Ovary (tissue), 9 donors: Measurements from ENCODE around the gene ZBTB45. TPM values are rescaled to one million over a fixed set of nuclear protein-coding genes. Genes with fewer than 3 reads are reported as not detected.

Experiments used
- DNase-seq, 5 donors: peaks; one replicate each; pipeline ENCODE4 v3.0.0-alpha.2; 2019 to 2020
- H3K27ac ChIP-seq, 2 donors: fragments of 200-600 bp; one replicate each; pipeline versions ENCODE4 v1.5.1 to v1.8.0; 2019 to 2022
- H3K27me3 ChIP-seq: fragments of 200-600 bp; one replicate; pipeline ENCODE4 v1.8.0; 2022
- H3K36me3 ChIP-seq: fragments of 200-600 bp; sonication (generic); one replicate; pipeline ENCODE4 v1.5.1; 2019
- H3K4me1 ChIP-seq: one replicate; pipeline ENCODE4 v1.8.1; 2013; ENCODE audit warnings: mild to moderate bottlenecking, moderate library complexity; ENCODE audit not compliant: insufficient read depth
- H3K4me3 ChIP-seq: fragments of 200-600 bp; sonication (generic); one replicate; pipeline ENCODE4 v1.5.1; 2017
- H3K9me3 ChIP-seq, 2 donors: fragments of 200-600 bp in 1 of 2; sonication (generic) in 1 of 2; one replicate each; pipeline versions ENCODE4 v1.5.1 to v1.8.1; 2013 to 2019; ENCODE audit warnings: mild to moderate bottlenecking in 1 of 2, moderate library complexity in 1 of 2
- CTCF ChIP-seq, 3 donors: fragments of 450-650 bp in 2 of 3; fragments of 200-600 bp in 1 of 3; IDR thresholded peaks; one replicate each; pipeline versions ENCODE4 v1.5.1 to v1.8.0; 2016 to 2022; ENCODE audit warnings: antibody characterized with exemption in 3 of 3, mild to moderate bottlenecking in 1 of 3
- EP300 ChIP-seq: sonication (generic); formaldehyde crosslinking; IDR thresholded peaks from one replicate; pipeline ENCODE4 v1.6.1; 2017; ENCODE audit warnings: antibody characterized with exemption
- POLR2A ChIP-seq: fragments of 450-650 bp; IDR thresholded peaks from one replicate; pipeline ENCODE4 v1.6.1; 2017; ENCODE audit warnings: antibody characterized with exemption, mild to moderate bottlenecking, moderate library complexity
- WGBS, 3 donors: extraction: QIAGEN DNeasy Blood & Tissue Kit in 1 of 3; methylation state at CpG; one replicate each; pipeline versions ENCODE4 v1.1.5 to v1.1.7; 2013 to 2017; 5-methylcytosine and 5-hydroxymethylcytosine counted together
- intact Hi-C, 4 donors: fragments of 100-400 bp; cut with DNase I; formaldehyde crosslinking; loops; one replicate each; pipeline versions ENCODE4 v1.11.0 to v1.15.1; 2022 to 2023
- polyA plus RNA-seq, 2 donors: library from polyadenylated mRNA; stranded (reverse); fragments of 200-250 nt in 1 of 2; fragments of 350-450 nt in 1 of 2; fragmentation: Illumina TruSeq in 1 of 2; extraction: RNeasy Lipid Tissue Mini Kit (QIAGEN cat#74804) in 1 of 2; gene quantifications; one replicate each; pipeline ENCODE4 v1.2.3, GENCODE V29; 2013 to 2014
- total RNA-seq, 7 donors: library from RNA; depleted of rRNA in 2 of 7; stranded (reverse); fragments of >200 nt in 2 of 7; fragmentation: NEBNext Ultra II Directional in 3 of 7; extraction: Animal tissue kit (Norgen Biotek cat#: 25700) in 3 of 7; gene quantifications; one replicate each; pipeline versions ENCODE4 v1.1.0 to v1.2.4, GENCODE V29; 2016 to 2023
- donor health status: DM: no; HTN: no; CAD: no; lungs with moderate emphysema.
- donor health status: DM: no; HTN: no; CAD: no.
- donor health status: Bipolar disorder and iron deficiency.
- donor health status: DM: yes; HTN: yes; CAD: no.
- donor health status: DM: no; HTN: no; CAD: no.
- donor health status: DM: yes; HTN: yes; CAD: no.

The ZBTB45 gene
- total and polyA plus RNA-seq, 9 donors = 1.1 to 23.3 (median 14.1) TPM

- H3K27ac ChIP-seq = peak overlapping the region in 1 of 2 donors; percentile 91
- peaks cover 6% of the 10 kb centered on the region for H3K4me1 ChIP-seq
Observed at GRCh38 chr19:58477130-58477529, 42.5 kb downstream of the ZBTB45 start.

GRCh38 chr19:58476498-58477015 lies 43.1 kb downstream of the ZBTB45 start:
- no peak for TF ChIP-seq CTCF (IDR thresholded peaks at IDR 0.05)
- TF ChIP-seq EP300 = no peak
- no peak for TF ChIP-seq POLR2A
- Histone ChIP-seq H3K9me3 (no peaks in the 10 kb centered on the region), H3K4me3 (peak overlapping the region; percentile 70), H3K36me3 (no peaks in the 10 kb centered on the region), H3K27me3 (no peaks in the 10 kb centered on the region), H3K27ac (peak overlapping the region; percentile 73 to 91), H3K4me1 (peaks cover 6% of the 10 kb centered on the region)
- 2 to 3% (median 2%) methylated on average over 27 of the region's 27 CpGs for WGBS, 3 donors
- intact Hi-C loops = no loop called here
- no peak for DNase-seq

More at GRCh38 chr19:58477130-58477529, 42.5 kb downstream of the ZBTB45 start:
- H3K4me3 ChIP-seq = no peak overlapping the region
- no peaks in the 10 kb centered on the region for H3K36me3 ChIP-seq
- TF ChIP-seq POLR2A (no peak), CTCF (IDR thresholded peaks at IDR 0.05) (no peak), EP300 (no peak)
- intact Hi-C loops = no loop called here
- no peaks in the 10 kb centered on the region for H3K27me3 ChIP-seq
- 84 to 88% (median 87%) methylated on average over 15 of the region's 15 CpGs for WGBS, 3 donors
- DNase-seq = no peak
- H3K9me3 ChIP-seq = no peaks in the 10 kb centered on the region

GRCh38 chr19:58475714-58476497 lies 43.7 kb downstream of the ZBTB45 start, which contains the start of gene ZNF446:
Gene ZNF446 (plus strand): TSS chr19:58476352. CDS start chr19:58477219, 867 bp downstream.
- TF ChIP-seq CTCF (IDR thresholded peaks at IDR 0.05) = peak in 1 of 3 donors; percentile 28
- peak; percentile 64 for TF ChIP-seq EP300
- peak; percentile 54 for TF ChIP-seq POLR2A
- no peaks in the 10 kb centered on the region for H3K36me3 ChIP-seq
- WGBS, 3 donors = 0% methylated on average over 45 to 64 of the region's 64 CpGs
- peak within 1 kb of the TSS; percentile 73 to 91 for H3K27ac ChIP-seq
- H3K27me3 ChIP-seq = no peaks in the 10 kb centered on the region
- peak; percentile 96 to 98 (median 97) for DNase-seq
- peak within 1 kb of the TSS; percentile 70 for H3K4me3 ChIP-seq
- intact Hi-C loops = no loop called here
- H3K4me1 ChIP-seq = peaks cover 6% of the 10 kb centered on the region
- no peaks in the 10 kb centered on the region for H3K9me3 ChIP-seq

DNA sequence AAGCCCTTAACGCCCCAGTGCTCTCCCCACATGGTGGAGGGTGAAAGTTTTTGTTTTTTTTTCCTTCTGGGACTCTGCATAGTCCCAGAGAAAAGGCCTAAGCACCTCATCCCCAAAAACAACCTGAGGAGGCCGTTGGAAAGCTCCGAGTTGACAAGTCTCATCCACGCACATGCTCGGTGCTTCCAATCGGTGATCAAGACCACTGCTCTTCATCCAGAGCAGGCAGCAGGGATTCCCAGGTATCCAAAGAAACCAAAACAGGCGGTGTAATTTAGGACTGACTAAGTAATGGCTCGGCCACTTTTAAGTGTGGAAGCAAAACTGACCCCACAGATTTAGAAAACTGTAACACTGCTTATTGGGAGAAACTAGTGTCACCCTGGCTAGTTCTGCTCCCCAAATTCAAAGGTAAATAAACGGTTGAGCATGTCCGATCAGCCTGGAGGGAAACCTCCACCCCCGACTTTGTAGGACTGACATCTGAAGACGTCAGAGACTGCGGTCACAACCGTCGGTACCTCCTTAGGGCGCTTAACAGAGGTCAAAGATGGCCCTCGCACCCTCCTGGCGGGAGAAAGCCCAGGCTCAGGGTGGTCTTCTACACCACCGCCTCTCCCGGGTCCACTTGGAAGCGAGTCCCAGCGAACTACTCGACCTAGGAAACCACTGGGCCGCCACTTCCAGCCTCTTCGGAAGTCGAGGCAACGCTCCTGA lies 44.5 kb downstream of the ZBTB45 start:
- Histone ChIP-seq H3K9me3 (no peaks in the 10 kb centered on the region), H3K4me3 (peak overlapping the region; percentile 70), H3K4me1 (peaks cover 6% of the 10 kb centered on the region), H3K27ac (peak overlapping the region; percentile 73 to 91), H3K27me3 (no peaks in the 10 kb centered on the region), H3K36me3 (no peaks in the 10 kb centered on the region)
- TF ChIP-seq EP300 (no peak), CTCF (IDR thresholded peaks at IDR 0.05) (no peak), POLR2A (no peak)
- 13 to 17% (median 16%) methylated on average over 21 to 27 of the region's 27 CpGs for WGBS, 3 donors
- intact Hi-C loops = no loop called here
- no peak for DNase-seq
